ENCODE measurements around the gene NFATC3.
A peak's percentile ranks its signal among the peaks of the same experiment; 100 is the strongest.
"Not testable (repeated sequence)": the region's sequence is repeated elsewhere in the genome, so short reads cannot be mapped to it uniquely, and the experiment has no call there.

Gene NFATC3

DNA sequence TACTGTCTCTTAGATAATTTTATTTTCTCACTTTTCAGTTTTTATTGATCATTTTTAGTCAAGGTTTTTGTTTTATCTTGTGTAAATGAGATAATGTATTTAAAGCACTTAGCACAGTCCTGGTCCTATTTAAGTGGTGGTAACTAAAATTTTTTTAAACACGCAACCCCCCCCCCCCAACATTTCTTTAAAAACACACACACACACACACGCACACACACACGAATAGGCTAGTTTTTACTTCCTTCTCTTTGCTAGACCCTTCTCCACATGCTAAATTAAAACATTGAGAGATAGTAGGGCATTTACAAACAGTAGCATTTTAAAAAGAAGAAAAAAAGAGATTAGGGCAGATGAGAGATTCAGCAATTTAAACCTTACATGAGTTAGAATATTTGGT, 5.0 kb downstream of the NFATC3 start:
- ATAC-seq = no peak

DNA sequence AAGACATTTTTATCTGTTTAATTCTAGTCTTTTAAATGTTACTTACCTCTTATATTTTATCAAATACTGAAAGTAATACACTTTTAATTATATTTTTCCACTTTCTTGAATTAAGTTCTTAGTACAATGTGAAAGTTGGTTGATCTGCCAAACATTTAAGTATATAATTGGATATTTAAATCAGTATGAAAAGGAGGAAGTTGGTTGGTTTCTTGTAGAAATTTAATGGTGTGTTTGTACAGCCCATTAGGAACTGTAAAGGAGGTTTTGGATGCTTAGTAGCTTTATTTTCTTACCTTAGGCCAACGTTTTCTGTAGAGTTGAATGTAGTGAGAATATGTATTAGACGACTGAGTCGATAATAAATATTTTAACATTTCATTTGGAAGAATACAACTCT, 5.4 kb downstream of the NFATC3 start:
- ATAC-seq = no peak

DNA sequence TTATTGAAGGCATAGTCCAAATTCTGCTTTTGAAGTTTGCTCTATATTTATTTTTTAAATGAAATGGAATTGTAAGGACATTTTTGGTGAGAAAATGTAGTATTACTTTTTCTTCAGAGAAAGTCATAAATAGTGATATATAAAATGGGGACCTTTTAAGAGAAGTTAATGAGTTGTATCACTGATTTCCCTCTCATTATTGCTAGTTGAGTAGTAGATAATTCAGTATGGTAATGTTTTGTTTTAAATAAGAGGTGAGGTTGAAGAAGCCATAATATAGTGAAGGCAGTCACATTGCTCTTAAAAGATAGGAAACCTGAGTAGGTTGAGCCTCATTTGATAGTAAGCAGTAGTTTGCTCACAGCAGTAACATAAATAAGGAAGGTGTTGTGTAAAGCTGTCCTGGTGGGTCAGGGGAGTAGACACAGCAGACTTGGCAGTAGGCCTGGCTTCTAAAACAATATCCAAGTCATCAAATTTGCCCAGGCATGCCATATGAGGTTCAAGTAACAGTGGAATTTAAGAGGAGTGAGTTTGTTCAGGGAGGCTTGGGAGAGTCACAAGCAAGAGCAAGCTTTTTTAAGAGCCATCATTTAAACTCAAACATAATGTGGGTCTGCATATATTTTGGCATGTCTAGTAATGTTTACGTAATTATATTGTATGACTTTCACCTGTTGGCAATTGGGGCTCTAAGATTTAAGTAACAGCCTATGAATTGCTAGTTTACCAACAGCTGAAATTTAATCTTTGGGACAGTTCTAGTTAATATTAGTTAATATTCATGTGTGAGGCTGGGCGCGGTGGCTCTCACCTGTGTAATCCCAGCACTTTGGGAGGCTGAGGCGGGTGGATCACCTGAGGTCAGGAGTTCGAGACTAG, 6.5 kb downstream of the NFATC3 start:
- ATAC-seq = no peak

DNA sequence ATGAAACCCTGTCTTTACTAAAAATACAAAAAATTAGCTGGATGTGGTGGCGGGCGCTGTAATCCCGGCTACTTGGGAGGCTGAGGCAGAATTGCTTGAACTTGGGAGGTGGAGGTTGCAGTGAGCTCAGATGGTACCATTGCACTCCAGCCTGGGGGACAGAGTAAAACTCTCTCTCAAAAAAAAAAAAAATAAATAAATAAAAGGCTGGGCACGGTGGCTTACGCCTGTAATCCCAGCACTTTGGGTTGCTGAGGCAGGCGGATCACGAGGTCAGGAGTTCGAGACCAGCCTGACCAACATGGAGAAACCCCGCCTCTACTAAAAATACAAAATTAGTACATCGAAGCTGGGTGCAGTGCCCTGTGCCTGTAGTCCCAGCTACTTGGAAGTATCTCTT, 7.1 kb downstream of the NFATC3 start:
- ATAC-seq = not testable (repeated sequence)

DNA sequence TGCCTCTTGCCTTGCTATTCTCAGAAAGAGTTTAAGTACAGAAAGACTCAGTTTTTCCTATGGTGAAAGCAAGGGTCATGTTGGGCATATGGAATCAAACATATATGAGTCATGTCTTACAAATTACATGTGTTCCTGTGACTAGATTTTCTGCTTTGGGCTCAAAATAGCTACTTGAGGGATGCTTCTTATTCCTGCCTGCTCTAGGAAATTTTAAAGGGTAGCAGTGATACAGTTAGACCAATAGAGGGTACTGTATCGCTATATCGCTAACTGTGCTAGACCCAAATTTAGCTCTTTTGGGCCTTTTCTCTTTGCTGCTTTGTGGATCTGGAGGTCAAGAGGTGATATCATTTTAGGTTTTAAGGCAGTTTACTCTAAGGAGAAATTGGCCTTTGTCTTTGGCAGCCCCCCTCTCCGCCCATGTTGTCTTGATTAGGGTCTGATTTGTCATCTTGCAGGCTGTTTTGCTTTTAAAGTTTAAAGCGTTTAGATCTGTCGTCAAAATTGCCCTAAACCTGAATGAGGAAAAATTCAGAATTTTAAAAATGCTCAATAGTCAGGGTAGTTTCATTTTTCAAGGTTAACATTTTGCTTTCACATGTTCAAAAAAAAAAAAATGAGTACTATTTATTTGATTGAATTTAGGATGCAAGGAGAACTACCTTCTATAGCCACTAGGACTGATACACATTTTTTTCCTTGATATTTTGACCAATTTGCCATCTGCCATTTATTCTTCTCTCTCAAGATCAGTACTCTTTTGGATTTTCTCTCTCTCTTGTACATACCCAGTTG, 8.8 kb downstream of the NFATC3 start:
- peak; percentile 77 to 84 for ATAC-seq

DNA sequence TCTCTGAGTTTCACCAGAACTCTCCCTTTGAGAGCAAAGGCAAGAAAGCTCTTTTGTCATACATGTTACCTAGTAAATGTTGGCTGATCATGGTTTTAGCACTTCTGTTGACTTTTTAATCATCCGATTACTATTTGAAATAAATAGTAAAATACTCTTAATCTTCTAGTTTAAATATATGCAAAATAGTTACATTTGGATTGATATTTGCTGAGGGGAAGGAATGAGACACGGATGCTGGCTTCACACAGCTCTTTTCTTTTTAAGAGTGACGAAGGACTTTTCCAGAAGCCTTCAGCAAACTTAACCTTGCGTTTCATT, 9.4 kb downstream of the NFATC3 start:
- ATAC-seq = no peak

DNA sequence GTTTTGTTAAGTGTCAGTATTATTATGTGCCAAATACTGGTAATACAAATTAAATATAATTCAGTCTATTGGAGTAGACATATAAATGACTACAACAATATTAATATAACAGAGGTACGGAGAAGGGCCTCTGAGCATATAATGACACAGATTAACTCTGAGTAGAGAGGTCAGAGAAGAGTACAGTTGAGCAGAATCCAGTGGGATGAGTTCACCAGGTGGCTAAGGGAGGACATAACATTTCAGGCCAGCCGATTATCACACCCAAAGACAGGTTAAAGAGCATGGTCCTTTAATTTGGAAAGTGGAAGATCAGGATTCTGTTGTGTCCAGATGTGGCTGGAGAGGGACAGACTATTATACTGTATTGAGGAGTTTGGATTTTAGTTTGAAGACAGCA, 11.3 kb downstream of the NFATC3 start:
- ATAC-seq = no peak

DNA sequence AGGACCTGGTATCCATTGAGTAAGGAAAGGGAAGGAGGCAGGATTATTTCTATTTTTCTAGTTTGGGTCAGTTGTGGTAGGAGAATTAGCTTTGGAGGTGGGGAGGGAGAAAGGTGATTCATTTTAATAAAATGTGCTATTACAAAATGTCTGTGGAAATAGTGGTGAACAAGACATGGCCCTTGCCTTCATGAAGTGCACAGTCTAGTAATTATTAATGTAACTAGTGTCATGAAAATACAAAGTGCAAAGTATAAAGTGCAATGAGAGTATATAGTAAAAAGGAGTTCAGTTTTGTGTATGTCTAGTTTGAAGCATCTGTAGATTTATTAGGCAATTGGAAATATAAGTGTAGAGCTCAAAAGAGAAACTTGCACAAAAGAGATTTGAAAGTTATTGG, 11.9 kb downstream of the NFATC3 start:
- ATAC-seq = no peak

DNA sequence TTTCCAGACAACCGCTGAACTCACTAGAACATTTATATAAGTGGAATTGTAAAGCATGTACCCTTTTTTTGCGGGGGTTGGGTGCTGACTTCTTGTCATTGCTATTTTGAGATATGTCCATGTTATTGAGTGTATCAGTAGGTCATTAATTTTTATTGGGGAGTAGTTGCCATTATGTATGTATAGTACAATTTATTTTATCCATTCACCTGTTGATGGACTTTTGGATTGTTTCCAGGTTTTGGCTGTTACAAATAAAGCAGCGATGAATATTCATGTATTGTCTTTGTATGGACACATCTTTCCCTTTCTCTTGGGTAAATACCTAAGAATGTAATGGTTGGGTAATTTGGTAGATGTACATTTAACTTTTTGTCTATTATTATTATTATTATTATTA, 12.7 kb downstream of the NFATC3 start:
- ATAC-seq = no peak

DNA sequence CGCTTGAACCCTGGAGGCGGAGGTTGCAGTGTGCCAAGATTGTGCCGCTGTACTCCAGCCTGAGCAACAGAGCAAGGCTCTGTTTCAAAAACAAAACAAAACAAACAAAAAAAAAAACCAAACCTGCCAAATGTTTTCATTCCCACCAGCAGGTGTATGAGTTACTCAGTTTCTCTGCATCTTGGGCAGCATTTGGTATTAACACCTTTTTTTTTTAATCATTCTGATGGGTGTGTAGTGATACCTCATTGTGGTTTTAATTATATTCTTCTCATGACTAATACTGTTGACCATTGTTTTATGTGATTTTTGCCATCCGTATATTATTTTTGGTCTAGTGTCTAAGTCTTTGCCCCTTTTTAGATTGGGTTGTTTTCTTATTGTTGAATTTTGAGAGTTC, 15.3 kb downstream of the NFATC3 start:
- ATAC-seq = peak; percentile 41 to 64

DNA sequence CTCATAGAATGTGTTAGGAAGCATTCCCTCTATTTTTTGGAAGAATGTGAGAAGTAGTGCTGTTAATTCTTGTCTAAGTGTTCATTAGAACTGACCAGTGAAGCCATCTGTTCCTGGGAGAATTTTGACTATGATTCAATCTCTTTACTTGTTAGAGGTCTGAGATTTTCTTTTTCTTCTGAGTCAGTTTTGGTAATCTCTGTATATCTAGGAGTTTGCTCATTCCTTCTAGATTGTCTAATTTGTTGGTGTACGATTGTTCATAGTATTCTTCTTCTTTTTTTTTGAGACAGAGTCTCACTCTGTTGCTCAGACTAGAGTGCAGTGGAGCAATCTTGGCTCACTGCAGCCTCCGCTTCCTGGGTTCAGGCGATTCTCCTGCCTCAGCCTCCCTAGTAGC, 20.4 kb downstream of the NFATC3 start:
- ATAC-seq = no peak

DNA sequence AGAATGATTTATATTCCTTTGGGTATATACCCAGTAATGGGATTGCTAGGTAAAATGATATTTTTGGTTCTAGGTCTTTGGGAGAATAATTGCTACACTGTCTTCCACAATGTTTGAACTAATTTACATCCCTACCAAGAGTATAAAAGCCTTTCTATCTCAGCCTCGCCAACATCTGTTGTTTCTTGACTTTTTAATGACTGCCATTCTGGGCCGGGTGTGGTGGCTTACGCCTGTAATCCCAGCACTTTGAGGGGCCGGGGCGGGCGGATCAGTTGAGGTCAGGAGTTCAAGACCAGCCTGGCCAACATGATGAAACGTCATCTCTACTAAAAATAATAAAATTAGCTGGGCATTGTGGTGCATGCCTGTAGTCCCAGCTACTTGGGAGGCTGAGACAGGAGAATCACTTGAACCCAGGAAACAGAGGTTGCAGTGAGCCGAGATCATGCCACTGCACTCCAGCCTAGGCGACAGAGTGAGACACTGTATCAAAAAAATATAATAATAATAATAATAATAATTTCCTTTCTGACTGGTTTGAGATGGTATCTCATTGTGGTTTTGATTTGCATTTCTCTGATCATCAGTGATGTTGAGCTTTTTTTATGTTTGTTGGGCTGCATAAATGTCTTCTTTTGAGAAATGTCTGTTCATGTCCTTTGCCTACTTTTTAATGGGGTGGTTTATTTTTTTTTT, 22.2 kb downstream of the NFATC3 start:
- peak; percentile 63 to 78 for ATAC-seq

DNA sequence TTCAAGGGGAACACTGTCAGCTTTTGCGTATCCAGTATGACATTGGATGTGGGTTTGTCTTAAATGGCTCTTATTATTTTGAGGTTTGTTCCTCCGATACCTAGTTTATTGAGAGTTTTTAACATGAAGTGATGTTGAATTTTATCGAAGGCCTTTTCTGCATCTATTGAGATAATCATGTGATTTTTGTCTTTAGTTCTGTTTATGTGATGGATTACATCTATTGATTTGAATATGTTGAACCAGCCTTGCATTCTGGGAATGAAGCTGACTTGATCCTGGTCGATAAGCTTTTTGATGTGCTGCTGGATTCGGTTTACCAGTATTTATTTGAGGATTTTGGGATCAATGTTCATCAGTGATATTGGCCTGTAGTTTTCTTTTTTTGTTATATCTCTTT, 24.0 kb downstream of the NFATC3 start:
- ATAC-seq = not testable (repeated sequence)

DNA sequence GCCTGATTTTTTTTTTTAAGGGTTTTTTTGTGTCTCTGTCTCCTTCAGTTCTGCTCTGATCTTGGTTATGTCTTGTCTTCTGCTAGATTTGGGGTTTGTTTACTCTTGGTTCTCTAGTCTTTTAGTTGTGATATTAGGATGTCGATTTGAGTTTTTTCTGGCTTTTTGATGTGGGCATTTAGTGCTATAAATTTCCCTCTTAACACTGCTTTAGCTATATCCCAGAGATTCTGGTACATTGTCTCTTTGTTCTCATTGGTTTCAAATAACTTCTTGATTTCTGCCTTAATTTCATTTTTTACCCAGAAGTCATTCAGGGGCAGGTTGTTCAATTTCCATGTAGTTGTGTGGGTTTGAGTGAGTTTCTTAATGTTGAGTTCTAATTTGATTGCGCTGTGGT, 25.4 kb downstream of the NFATC3 start:
- ATAC-seq = not testable (repeated sequence)

DNA sequence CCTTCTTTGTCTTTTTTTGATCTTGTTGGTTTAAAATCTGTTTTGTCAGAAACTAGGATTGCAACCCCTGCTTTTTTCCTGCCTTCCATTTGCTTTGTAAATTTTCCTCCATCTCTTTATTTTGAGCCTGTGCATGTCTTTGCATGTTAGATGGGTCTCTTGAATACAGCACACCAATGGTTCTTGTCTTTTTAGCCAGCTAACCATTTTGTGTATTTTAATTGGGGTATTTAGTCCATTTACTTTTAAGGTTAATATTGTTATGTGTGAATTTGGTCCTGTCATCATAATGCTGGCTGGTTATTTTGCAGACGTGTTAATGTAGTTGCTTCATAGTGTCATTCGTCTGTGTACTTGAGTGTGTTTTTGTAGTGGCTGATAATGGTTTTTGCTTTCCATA, 26.2 kb downstream of the NFATC3 start:
- ATAC-seq = no peak

DNA sequence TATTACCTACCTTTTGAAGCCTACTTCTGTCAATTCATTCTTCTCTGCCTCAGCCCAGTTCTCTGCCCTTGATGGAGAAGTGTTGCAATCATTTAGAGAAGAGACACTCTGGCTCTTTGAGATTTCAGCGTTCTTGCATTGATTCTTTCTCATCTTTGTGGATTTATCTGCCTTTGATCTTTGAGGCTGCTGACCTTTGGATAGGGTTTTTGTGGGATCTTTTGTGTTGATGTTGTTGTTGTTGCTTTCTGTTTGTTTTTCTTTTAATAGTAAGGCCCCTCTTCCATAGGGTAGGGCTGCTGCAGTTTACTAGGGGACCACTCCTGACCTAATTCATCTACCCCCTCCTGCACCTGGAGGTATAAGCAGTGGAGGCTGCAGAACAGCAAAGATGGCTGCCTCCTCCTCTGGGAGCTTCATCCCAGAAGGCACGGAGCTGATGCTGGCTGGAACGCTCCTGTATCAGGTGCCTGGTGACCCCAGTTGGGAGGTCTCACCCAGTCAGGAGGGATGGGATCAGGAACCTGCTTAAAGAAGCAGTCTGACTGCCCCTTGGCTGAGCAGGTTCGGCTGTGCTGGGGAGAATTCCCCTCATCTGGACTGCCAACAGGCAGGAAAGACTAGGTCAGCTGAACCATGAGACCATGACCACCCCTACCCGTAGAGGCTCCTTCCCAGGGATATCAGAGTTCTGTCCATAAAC, 28.0 kb downstream of the NFATC3 start:
- ATAC-seq = no peak

DNA sequence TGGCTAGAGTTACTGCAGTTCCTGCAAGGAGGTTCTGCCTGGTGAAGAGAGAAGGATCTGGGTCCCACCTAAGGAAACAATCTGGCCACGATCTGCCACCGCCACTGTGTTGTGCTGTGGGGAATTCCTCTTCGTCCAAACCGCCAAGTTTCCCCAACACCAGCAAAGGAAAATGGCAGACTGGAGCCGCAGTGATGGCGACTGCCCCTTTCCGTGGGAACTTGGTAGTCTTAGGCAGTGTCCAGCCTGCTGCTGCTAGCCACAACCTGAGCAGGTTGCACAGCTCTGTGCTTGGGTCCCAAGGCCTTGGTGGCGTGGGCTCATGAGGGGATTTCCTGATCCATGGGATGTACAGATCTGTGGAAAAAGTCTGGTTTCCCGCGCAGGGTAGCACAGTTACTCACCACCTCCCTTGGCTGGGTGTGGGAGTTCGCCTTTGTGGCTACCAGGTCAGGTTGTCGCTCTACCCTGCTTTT, 28.6 kb downstream of the NFATC3 start:
- no peak for ATAC-seq

DNA sequence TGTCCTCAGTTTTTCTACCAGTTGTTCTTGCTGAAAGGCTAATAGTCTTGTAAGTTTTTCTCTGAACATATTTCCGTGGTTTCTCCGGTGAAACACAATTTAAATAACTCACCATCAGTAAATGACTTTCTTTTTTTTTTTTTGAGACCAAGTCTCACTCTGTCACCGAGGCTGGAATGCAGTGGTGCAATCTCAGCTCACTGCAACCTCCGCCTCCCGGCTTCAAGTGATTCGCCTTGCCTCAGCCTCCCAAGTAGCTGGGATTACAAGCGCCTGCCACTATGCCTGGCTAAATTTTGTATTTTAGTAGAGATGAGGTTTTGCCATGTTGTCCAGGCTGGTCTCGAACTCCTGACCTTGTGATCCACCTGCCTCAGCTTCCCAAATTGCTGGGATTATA, 29.8 kb downstream of the NFATC3 start:
- ATAC-seq = not testable (repeated sequence)

DNA sequence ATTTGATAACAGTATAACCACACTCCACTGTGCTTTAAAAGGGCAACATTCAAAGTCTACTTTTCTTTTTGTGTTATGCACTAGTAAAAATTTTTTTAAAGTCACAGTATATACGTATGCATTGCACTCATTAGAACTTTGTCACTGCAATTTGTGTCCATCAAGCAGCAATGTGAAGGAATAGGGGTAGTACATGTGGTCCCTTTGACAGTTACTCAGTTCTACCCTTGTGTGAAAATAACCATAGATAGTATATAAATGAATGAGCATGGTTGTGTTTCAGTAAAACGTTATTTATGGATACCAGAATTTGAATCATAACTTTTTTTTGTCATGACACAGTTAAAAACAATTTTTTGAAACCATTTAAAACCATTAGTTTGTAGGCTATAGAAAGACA, 30.7 kb downstream of the NFATC3 start:
- ATAC-seq = peak; percentile 64 to 74

DNA sequence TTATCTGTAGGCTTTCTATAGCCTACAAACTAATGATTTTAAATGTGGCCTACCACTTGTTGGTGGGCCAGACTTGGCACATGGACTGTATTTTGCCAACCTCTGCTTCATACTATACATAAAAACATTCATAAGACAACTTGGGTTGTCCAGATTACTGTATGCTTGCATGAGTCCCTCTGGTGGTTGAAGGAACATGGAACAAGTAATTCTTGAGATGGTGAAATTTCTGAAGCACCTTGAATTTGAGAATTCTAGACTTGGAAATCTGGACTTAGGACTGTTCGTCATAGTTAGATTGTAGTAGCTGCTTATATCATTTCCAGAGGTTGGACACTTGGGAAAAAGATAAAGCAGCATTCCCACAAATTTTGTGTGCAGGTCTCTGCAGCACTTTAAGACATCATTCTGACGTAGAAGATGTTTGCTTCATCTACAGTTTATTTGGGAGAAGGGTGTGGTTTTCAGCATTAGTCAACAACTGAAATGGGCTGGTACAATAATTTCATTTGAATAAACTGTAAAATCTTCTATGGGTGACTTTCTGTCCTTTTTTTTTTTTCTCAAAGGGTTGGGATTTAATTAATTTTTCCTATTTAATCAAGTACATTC, 31.2 kb downstream of the NFATC3 start:
- peak; percentile 25 to 50 for ATAC-seq

DNA sequence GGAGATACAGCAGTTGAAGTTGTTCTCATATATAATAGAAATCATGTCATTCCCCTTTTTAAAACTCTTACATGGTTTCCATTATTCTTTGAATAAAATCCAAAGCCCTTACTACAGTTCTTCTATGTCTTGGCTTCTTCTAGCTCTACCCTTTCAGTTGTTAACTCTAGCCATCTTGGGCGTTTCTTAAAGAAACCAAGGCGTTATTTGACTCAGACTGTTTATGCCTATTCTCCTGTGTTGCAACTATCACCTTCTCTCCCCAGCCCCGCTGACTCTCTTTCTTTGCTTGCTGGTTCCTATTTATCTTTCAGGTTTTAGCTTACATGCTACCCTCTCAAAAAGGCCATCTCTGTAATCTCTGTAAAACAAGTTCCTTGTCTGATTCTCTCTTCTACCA, 32.7 kb downstream of the NFATC3 start:
- peak; percentile 53 to 54 for ATAC-seq

DNA sequence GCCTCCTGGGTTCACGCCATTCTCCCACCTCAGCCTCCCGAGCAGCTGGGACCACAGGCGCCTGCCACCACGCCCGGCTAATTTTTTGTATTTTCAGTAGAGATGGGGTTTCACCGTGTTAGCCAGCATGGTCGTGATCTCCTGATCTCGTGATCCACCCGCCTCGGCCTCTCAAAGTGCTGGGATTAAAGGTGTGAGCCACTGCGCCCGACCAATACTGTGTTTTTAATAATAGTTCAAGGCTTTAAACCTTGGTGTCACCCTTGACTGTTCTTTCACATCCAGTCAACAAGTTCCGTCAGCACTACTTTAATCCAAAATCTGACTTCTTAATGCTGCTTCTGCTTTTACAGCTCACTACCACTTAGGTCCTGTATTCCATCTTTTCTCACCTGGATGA, 33.8 kb downstream of the NFATC3 start:
- ATAC-seq = not testable (repeated sequence)
